NCI-H1092 treated with DMSO at 0.1 percent for 48 hours (cell line): ENCODE data around the gene ARHGAP12.

Experiments
- DNase-seq: peaks from one replicate; lab custom pipeline; 2025; lab: John Stamatoyannopoulos, UW

Gene ARHGAP12

GRCh38 chr10:31822150-31822549 is 106.5 kb downstream of the ARHGAP12 start:
- no peak for DNase-seq

- no peak for DNase-seq
These were observed 107.8 kb downstream of the ARHGAP12 start for GRCh38 chr10:31820778-31821369.

GRCh38 chr10:31820096-31820495 is 108.5 kb downstream of the ARHGAP12 start:
- DNase-seq, result no peak

- no peak for DNase-seq
These were observed 109.2 kb downstream of the ARHGAP12 start for GRCh38 chr10:31819391-31819820.

GRCh38 chr10:31816318-31816717 is 112.3 kb downstream of the ARHGAP12 start:
- no peak for DNase-seq

- DNase-seq, result peak; percentile 38
These were observed 120.1 kb downstream of the ARHGAP12 start for GRCh38 chr10:31808258-31809218.

GRCh38 chr10:31804352-31804810 is 124.2 kb downstream of the ARHGAP12 start:
- no peak for DNase-seq

- DNase-seq, result no peak
These were observed 124.9 kb downstream of the ARHGAP12 start for GRCh38 chr10:31803606-31804351.

- no peak for DNase-seq
These were observed 129.4 kb downstream of the ARHGAP12 start for GRCh38 chr10:31799181-31799580.

- no peak for DNase-seq
These were observed 135.9 kb downstream of the ARHGAP12 start for GRCh38 chr10:31792745-31793144.

GRCh38 chr10:31789555-31789954 is 139.1 kb downstream of the ARHGAP12 start:
- DNase-seq, result no peak

GRCh38 chr10:31782701-31783100 is 145.9 kb downstream of the ARHGAP12 start:
- DNase-seq, result no peak

GRCh38 chr10:31780717-31781116 is 147.9 kb downstream of the ARHGAP12 start:
- no peak for DNase-seq

- no peak for DNase-seq
These were observed 150.0 kb downstream of the ARHGAP12 start for GRCh38 chr10:31778627-31779026.

- no peak for DNase-seq
These were observed 152.5 kb downstream of the ARHGAP12 start for GRCh38 chr10:31776159-31776558.

- no peak for DNase-seq
These were observed 153.5 kb downstream of the ARHGAP12 start for GRCh38 chr10:31774928-31775650.

- DNase-seq, result peak; percentile 44
These were observed 154.2 kb downstream of the ARHGAP12 start for GRCh38 chr10:31774299-31774900.

- DNase-seq, result peak; percentile 43
These were observed 154.8 kb downstream of the ARHGAP12 start for GRCh38 chr10:31773749-31774298.

- no peak for DNase-seq
These were observed 157.2 kb downstream of the ARHGAP12 start for GRCh38 chr10:31771331-31771831.

GRCh38 chr10:31770307-31770902 is 158.2 kb downstream of the ARHGAP12 start:
- peak; percentile 31 for DNase-seq
